Psoas muscle (tissue), 8 donors: ENCODE data around the gene SAE1. TPM values are rescaled to one million over a fixed set of nuclear protein-coding genes. Genes with fewer than 3 reads are reported as not detected.
A peak's percentile ranks its signal among the peaks of the same experiment; 100 is the strongest.

ENCODE experiments used
- ATAC-seq, 4 donors: fragments of 200-7000 bp; cut with Tn5 transposase; one replicate each; pipeline ENCODE4 v1.9.1; 2020; ENCODE audit warnings: moderate library complexity in 3 of 4, mild to moderate bottlenecking in 2 of 4
- DNase-seq, 2 donors: peaks; one replicate each; pipeline ENCODE4 v3.0.0-alpha.2; 2020
- H3K27ac ChIP-seq: fragments of 200-600 bp; one replicate; pipeline ENCODE4 v1.8.0; 2022
- H3K27me3 ChIP-seq, 3 donors: fragments of 200-600 bp in 1 of 3; one replicate each; pipeline versions ENCODE4 v1.6.1 to v1.8.0; 2013 to 2022; ENCODE audit warnings: low read length in 2 of 3, mild to moderate bottlenecking in 2 of 3, moderate library complexity in 1 of 3; ENCODE audit not compliant: insufficient read depth in 3 of 3
- H3K36me3 ChIP-seq, 2 donors: fragments of 200-600 bp in 1 of 2; one replicate each; pipeline versions ENCODE4 v1.6.1 to v1.8.0; 2013 to 2022; ENCODE audit warnings: low read depth in 1 of 2, mild to moderate bottlenecking in 1 of 2, moderate library complexity in 1 of 2; ENCODE audit not compliant: insufficient read depth in 1 of 2
- H3K4me1 ChIP-seq: fragments of 200-600 bp; one replicate; pipeline ENCODE4 v1.8.0; 2022
- H3K4me3 ChIP-seq: fragments of 200-600 bp; one replicate; pipeline ENCODE4 v1.8.0; 2022; ENCODE audit warnings: mild to moderate bottlenecking
- H3K9me3 ChIP-seq: fragments of 200-600 bp; one replicate; pipeline ENCODE4 v1.8.0; 2022
- CTCF ChIP-seq: fragments of 200-600 bp; IDR thresholded peaks from one replicate; pipeline ENCODE4 v1.8.0; 2022; ENCODE audit warnings: antibody characterized with exemption
- WGBS, 3 donors: extraction: QIAGEN DNeasy Blood & Tissue Kit; methylation state at CpG; one replicate each; pipeline versions ENCODE4 v1.1.6 to v1.1.7; 2013; 5-methylcytosine and 5-hydroxymethylcytosine counted together
- intact Hi-C, 2 donors: fragments of 100-400 bp; cut with DNase I; formaldehyde crosslinking; loops; one replicate each; pipeline versions ENCODE4 v1.11.0 to v1.14.2; 2022
- polyA plus RNA-seq, 3 donors: library from polyadenylated mRNA; stranded (reverse); fragments of 200-250 nt; gene quantifications; one replicate each; pipeline ENCODE4 v1.2.3, GENCODE V29; 2013
- total RNA-seq, 4 donors: library from RNA; stranded (reverse); fragmentation: NEBNext Ultra II Directional in 2 of 4; extraction: Animal tissue kit (Norgen Biotek cat#: 25700) in 2 of 4; gene quantifications; one replicate each; pipeline versions ENCODE4 v1.2.1 to v1.2.4, GENCODE V29; 2021 to 2023
- donor health status: healthy with polysubstance abuse.
- donor health status: DM: no; HTN: no; CAD: no; lungs with moderate emphysema.
- donor health status: Bipolar disorder and iron deficiency.
- donor health status: healthy.
- donor health status: DM: yes; HTN: yes; CAD: no.
- donor health status: DM: no; HTN: no; CAD: no.
- donor health status: DM: no; HTN: no; CAD: no.
- donor health status: DM: yes; HTN: yes; CAD: no.

Gene SAE1
- total and polyA plus RNA-seq, 7 donors = 30.7 to 63.4 (median 42.0) TPM

DNA sequence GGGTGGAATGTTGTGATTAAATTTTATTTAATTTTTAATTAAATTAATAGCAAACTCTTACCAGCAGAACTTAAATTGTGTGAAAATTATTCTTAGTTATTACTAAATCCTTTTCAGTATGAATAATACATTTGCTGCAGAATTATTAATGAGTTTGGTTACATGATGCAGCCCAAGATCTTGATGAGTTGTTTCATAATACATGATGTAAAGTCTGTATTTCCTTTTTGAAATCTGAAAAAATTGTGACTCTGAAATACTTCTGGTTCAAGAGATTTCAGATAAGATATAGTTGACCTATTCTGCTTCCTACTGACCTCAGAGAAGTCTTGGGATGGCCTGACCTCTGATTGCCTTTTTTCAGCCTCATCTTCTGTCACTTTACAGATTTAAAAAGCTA, 11.1 kb downstream of the SAE1 start:
- Histone ChIP-seq H3K27me3 (no peaks in the 10 kb centered on the region), H3K4me1 (peaks cover 19% of the 10 kb centered on the region), H3K9me3 (no peaks in the 10 kb centered on the region), H3K4me3 (no peak overlapping the region), H3K36me3 (peaks cover 5 to 32% of the 10 kb centered on the region in 2 donors), H3K27ac (no peak overlapping the region)
- TF ChIP-seq CTCF = no peak
- intact Hi-C loops = no loop called here
- ATAC-seq = no peak
- no peak for DNase-seq

- 85 to 89% (median 89%) methylated on average over 5 of the region's 5 CpGs for WGBS, 3 donors
- TF ChIP-seq CTCF = no peak
- H3K27me3 ChIP-seq = no peaks in the 10 kb centered on the region
- peaks cover 19% of the 10 kb centered on the region for H3K4me1 ChIP-seq
- DNase-seq (no peak), ATAC-seq (no peak)
- peak overlapping the region; percentile 63 for H3K27ac ChIP-seq
- no peaks in the 10 kb centered on the region for H3K9me3 ChIP-seq
- H3K4me3 ChIP-seq = no peak overlapping the region
- peaks cover 5 to 40% of the 10 kb centered on the region in 2 donors for H3K36me3 ChIP-seq
- intact Hi-C loops = no loop called here
These were observed 12.1 kb downstream of the SAE1 start for GRCh38 chr19:47142779-47143178.

- no peaks in the 10 kb centered on the region for H3K27me3 ChIP-seq
- peaks cover 5 to 40% of the 10 kb centered on the region in 2 donors for H3K36me3 ChIP-seq
- H3K9me3 ChIP-seq = no peaks in the 10 kb centered on the region
- intact Hi-C loops = no loop called here
- H3K4me1 ChIP-seq = peaks cover 19% of the 10 kb centered on the region
- H3K27ac ChIP-seq = peak overlapping the region; percentile 63
- WGBS, 3 donors = 48 to 56% (median 51%) methylated on average over 11 of the region's 11 CpGs
- DNase-seq = no peak
- no peak for TF ChIP-seq CTCF
- peak; percentile 65 to 79 (median 70) for ATAC-seq
- no peak overlapping the region for H3K4me3 ChIP-seq
These were observed 12.9 kb downstream of the SAE1 start for GRCh38 chr19:47143322-47144073.

DNA sequence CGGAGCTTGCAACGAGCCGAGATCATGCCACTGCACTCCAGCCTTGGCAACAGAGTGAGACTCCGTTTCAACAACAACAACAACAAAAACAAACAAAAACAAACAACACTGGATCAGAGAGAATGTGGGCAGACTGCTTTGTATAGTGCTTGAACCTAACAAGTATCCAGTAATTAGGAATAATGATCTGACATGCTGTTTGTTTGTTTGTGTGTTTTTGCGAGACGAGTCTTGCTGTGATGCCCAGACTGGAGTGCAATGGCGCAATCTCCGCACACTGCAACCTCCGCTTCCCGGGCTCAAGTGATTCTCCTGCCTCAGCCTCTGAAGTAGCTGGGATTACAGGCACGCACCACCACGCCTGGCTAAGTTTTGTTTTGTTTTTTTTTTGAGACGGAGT, 14.0 kb downstream of the SAE1 start:
- ATAC-seq = no peak
- Histone ChIP-seq H3K4me1 (peaks cover 19% of the 10 kb centered on the region), H3K36me3 (peaks cover 5 to 40% of the 10 kb centered on the region in 2 donors), H3K4me3 (no peak overlapping the region), H3K27me3 (no peaks in the 10 kb centered on the region), H3K9me3 (no peaks in the 10 kb centered on the region), H3K27ac (no peak overlapping the region)
- 88 to 95% (median 89%) methylated on average over 13 of the region's 13 CpGs for WGBS, 3 donors
- DNase-seq = no peak
- intact Hi-C loops = loop anchor here (5.0 kb wide), 1 partner anchor 63 kb away; no protein-coding TSS in a partner anchor
- no peak for TF ChIP-seq CTCF
